Measurements from ENCODE around the gene DNTT.

- TF ChIP-seq GATA2 (IDR thresholded peaks at IDR 0.05; ENCODE audit: low read depth, low read length) (no peak), GATA3 (IDR thresholded peaks at IDR 0.05; ENCODE audit: low read depth, low read length) (no peak)
Observed at GRCh38 chr10:96272316-96273280, 31.6 kb upstream of the DNTT start.

Measured in SH-SY5Y (cell line).